Measurements from ENCODE around the gene MAMLD1.

GRCh38 chrX:150365990-150366911 lies 3.1 kb downstream of the MAMLD1 start:
- TF ChIP-seq, protein P1, sequence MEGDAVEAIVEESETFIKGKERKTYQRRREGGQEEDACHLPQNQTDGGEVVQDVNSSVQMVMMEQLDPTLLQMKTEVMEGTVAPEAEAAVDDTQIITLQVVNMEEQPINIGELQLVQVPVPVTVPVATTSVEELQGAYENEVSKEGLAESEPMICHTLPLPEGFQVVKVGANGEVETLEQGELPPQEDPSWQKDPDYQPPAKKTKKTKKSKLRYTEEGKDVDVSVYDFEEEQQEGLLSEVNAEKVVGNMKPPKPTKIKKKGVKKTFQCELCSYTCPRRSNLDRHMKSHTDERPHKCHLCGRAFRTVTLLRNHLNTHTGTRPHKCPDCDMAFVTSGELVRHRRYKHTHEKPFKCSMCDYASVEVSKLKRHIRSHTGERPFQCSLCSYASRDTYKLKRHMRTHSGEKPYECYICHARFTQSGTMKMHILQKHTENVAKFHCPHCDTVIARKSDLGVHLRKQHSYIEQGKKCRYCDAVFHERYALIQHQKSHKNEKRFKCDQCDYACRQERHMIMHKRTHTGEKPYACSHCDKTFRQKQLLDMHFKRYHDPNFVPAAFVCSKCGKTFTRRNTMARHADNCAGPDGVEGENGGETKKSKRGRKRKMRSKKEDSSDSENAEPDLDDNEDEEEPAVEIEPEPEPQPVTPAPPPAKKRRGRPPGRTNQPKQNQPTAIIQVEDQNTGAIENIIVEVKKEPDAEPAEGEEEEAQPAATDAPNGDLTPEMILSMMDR (IDR thresholded peaks at IDR 0.05; ENCODE audit: low read length) = no peak
- no peak for TF ChIP-seq EZH2 (IDR thresholded peaks at IDR 0.05; ENCODE audit: borderline replicate concordance, low read length)

All from OCI-LY1 (cell line).